SHP77 treated with DMSO at 0.1 percent for 48 hours (cell line): ENCODE results near the gene AGPAT2.

Experiments
- DNase-seq: peaks from one replicate; lab custom pipeline; 2025; lab: John Stamatoyannopoulos, UW

The AGPAT2 gene

GRCh38 chr9:136625101-136626065, 61.9 kb downstream of the AGPAT2 start:
- no peak for DNase-seq

- DNase-seq: no peak
Observed at GRCh38 chr9:136624184-136624951, 62.9 kb downstream of the AGPAT2 start.

GRCh38 chr9:136623842-136624183, 63.4 kb downstream of the AGPAT2 start:
- no peak for DNase-seq
